GM23338 (cell line): ENCODE data around the gene CDK5RAP1. TPM values are rescaled to one million over a fixed set of nuclear protein-coding genes. Genes with fewer than 3 reads are reported as not detected.

ENCODE experiments used
- ATAC-seq: fragments of 200-7000 bp; cut with Tn5 transposase; 3 replicates; pipeline ENCODE4 v1.9.1; 2020
- DNase-seq: peaks from one replicate; pipeline ENCODE4 v3.0.0-alpha.2; 2015; ENCODE audit warnings: low spot score
- H2AFZ ChIP-seq: fragments of 200-600 bp; sonication (generic); 2 replicates; pipeline ENCODE4 v1.8.0; 2016; ENCODE audit warnings: antibody characterized with exemption, mild to moderate bottlenecking, moderate library complexity
- H3F3A ChIP-seq: fragments of 200-600 bp; sonication (generic); replicated peaks from 2 replicates; pipeline ENCODE4 v1.8.0; 2017; ENCODE audit warnings: antibody characterized with exemption, mixed run types, low read depth
- H3K27ac ChIP-seq: fragments of 200-600 bp; sonication (generic); 2 replicates; pipeline ENCODE4 v1.6.1; 2016; ENCODE audit warnings: low read depth
- H3K27me3 ChIP-seq: fragments of 200-600 bp; sonication (generic); 2 replicates; pipeline ENCODE4 v1.8.0; 2016; ENCODE audit warnings: mild to moderate bottlenecking, mixed run types, moderate library complexity; ENCODE audit not compliant: insufficient read depth
- H3K36me3 ChIP-seq: fragments of 200-600 bp; sonication (generic); 2 replicates; pipeline ENCODE4 v1.8.0; 2016; ENCODE audit warnings: mild to moderate bottlenecking; ENCODE audit not compliant: insufficient read depth
- H3K4me1 ChIP-seq: fragments of 200-600 bp; sonication (generic); 2 replicates; pipeline ENCODE4 v1.8.0; 2016; ENCODE audit warnings: mild to moderate bottlenecking, moderate library complexity; ENCODE audit not compliant: insufficient read depth
- H3K4me2 ChIP-seq: fragments of 200-600 bp; sonication (generic); 2 replicates; pipeline ENCODE4 v1.7.1; 2017; ENCODE audit warnings: mixed run types
- H3K4me3 ChIP-seq: fragments of 200-600 bp; sonication (generic); 2 replicates; pipeline ENCODE4 v1.6.1; 2016; ENCODE audit warnings: mixed run types
- H3K79me2 ChIP-seq: fragments of 200-600 bp; sonication (generic); replicated peaks from 2 replicates; pipeline ENCODE4 v1.8.0; 2017; ENCODE audit warnings: mild to moderate bottlenecking; ENCODE audit not compliant: insufficient read depth
- H3K9me2 ChIP-seq: fragments of 200-600 bp; sonication (generic); 2 replicates; pipeline ENCODE4 v1.8.0; 2017; ENCODE audit not compliant: insufficient read depth
- H4K20me1 ChIP-seq: fragments of 200-600 bp; sonication (generic); replicated peaks from 2 replicates; pipeline ENCODE4 v1.8.0; 2017; ENCODE audit warnings: mild to moderate bottlenecking; ENCODE audit not compliant: insufficient read depth
- H3K27ac Mint-ChIP-seq: 2 replicates; pipeline ENCODE4 v1.8.0; 2020; ENCODE audit warnings: inconsistent platforms, mild to moderate bottlenecking, moderate library complexity, mixed read lengths
- H3K27me3 Mint-ChIP-seq: 3 replicates; pipeline ENCODE4 v1.8.0; 2022; ENCODE audit warnings: low read depth, mild to moderate bottlenecking, moderate library complexity, mixed read lengths, inconsistent platforms; ENCODE audit not compliant: insufficient read depth, poor library complexity
- H3K36me3 Mint-ChIP-seq: 3 replicates; pipeline ENCODE4 v1.8.0; 2021; ENCODE audit warnings: low read depth, mild to moderate bottlenecking, inconsistent platforms, moderate library complexity, mixed read lengths
- H3K4me1 Mint-ChIP-seq: 3 replicates; pipeline ENCODE4 v1.8.0; 2020; ENCODE audit warnings: mild to moderate bottlenecking, inconsistent platforms, mixed read lengths
- H3K4me3 Mint-ChIP-seq: 3 replicates; pipeline ENCODE4 v1.8.0; 2021; ENCODE audit warnings: moderate library complexity, mild to moderate bottlenecking, inconsistent platforms, mixed read lengths
- H3K9me3 Mint-ChIP-seq: 3 replicates; pipeline ENCODE4 v1.8.0; 2020; ENCODE audit warnings: moderate library complexity, mild to moderate bottlenecking, inconsistent platforms, mixed read lengths
- CTCF ChIP-seq, 2 experiments: fragments of 200-600 bp in 1 of 2; sonication (generic) in 1 of 2; conservative IDR thresholded peaks; 2 replicates each; pipeline versions ENCODE4 v1.5.1 to v1.6.1; 2016 to 2017; ENCODE audit warnings: antibody characterized with exemption in 2 of 2, low read depth in 2 of 2, mild to moderate bottlenecking in 2 of 2, moderate library complexity in 1 of 2
- ETS1 ChIP-seq: IDR thresholded peaks from 2 replicates; pipeline ENCODE4 v1.6.1; 2016; ENCODE audit warnings: antibody characterized with exemption
- EZH2 ChIP-seq: fragments of 200-600 bp; sonication (generic); IDR thresholded peaks from one replicate; pipeline ENCODE4 v1.8.0; 2017; ENCODE audit warnings: antibody characterized with exemption, mild to moderate bottlenecking, low read depth; ENCODE audit not compliant: unreplicated experiment
- EZH2phosphoT487 ChIP-seq: fragments of 200-600 bp; sonication (generic); IDR thresholded peaks from one replicate; pipeline ENCODE4 v1.8.1; 2018; ENCODE audit warnings: antibody characterized with exemption; ENCODE audit not compliant: unreplicated experiment
- JUNB ChIP-seq: IDR thresholded peaks from one replicate; pipeline ENCODE4 v1.6.1; 2016; ENCODE audit warnings: antibody characterized with exemption; ENCODE audit not compliant: unreplicated experiment
- NANOG ChIP-seq: IDR thresholded peaks from 2 replicates; pipeline ENCODE4 v1.6.1; 2016; ENCODE audit warnings: antibody characterized with exemption, borderline replicate concordance
- REST ChIP-seq: IDR thresholded peaks from one replicate; pipeline ENCODE4 v1.6.1; 2018; ENCODE audit warnings: antibody characterized with exemption; ENCODE audit not compliant: unreplicated experiment
- STAT1 ChIP-seq: IDR thresholded peaks from one replicate; pipeline ENCODE4 v1.6.1; 2016; ENCODE audit warnings: antibody characterized with exemption; ENCODE audit not compliant: unreplicated experiment
- ZNF114 ChIP-seq: fragments of 250-450 bp; sonication (Bioruptor Pico); IDR thresholded peaks from 2 replicates; pipeline ENCODE4 v1.5.0; 2020; ENCODE audit warnings: mild to moderate bottlenecking, moderate library complexity
- ZNF331 ChIP-seq: fragments of 250-450 bp; sonication (Bioruptor Pico); IDR thresholded peaks from 2 replicates; pipeline ENCODE4 v1.5.0; 2020; ENCODE audit warnings: low read depth, mild to moderate bottlenecking, moderate library complexity
- ZNF462 ChIP-seq: fragments of 250-450 bp; sonication (Bioruptor Pico); IDR thresholded peaks from 2 replicates; pipeline ENCODE4 v1.5.0; 2020; ENCODE audit warnings: mild to moderate bottlenecking, moderate library complexity
- polyA plus RNA-seq: library from polyadenylated mRNA; unstranded; fragments of >200 nt; fragmentation: Nextera tagmentation; extraction: Ambion mirVana; gene quantifications from 2 replicates; pipeline ENCODE4 v1.2.1, GENCODE V29; 2016
- total RNA-seq: library from RNA; depleted of rRNA; stranded (reverse); fragments of >200 nt; shearing (Covaris generic); gene quantifications from 2 replicates; pipeline ENCODE4 v1.2.3, GENCODE V29; 2014

Gene CDK5RAP1
- total and polyA plus RNA-seq, 2 experiments from 2014 or later, result 33.8 to 38.1 TPM

- Histone ChIP-seq H3F3A (no peaks in the 10 kb centered on the region), H3K9me2 (no peaks in the 10 kb centered on the region), H3K79me2 (no peaks in the 10 kb centered on the region), H3K36me3 (no peaks in the 10 kb centered on the region), H3K4me3 (no peak overlapping the region), H2AFZ (no peak overlapping the region), H3K27me3 (no peaks in the 10 kb centered on the region), H4K20me1 (no peaks in the 10 kb centered on the region; the same call in 1 of the 2 replicates), H3K4me2 (no peak overlapping the region), H3K27ac (no peak overlapping the region), H3K4me1 (no peaks in the 10 kb centered on the region)
- Mint-ChIP-seq H3K4me3 (no peak overlapping the region), H3K9me3 (0 out of 3 replicates have a peak, but pooled peaks cover 2% of the 10 kb centered on the region), H3K27ac (no peak overlapping the region), H3K27me3 (peaks cover 7% of the 10 kb centered on the region), H3K4me1 (no peaks in the 10 kb centered on the region), H3K36me3 (no peaks in the 10 kb centered on the region)
- TF ChIP-seq JUNB, result no peak
- no peak for TF ChIP-seq NANOG
- no peak for TF ChIP-seq REST
- TF ChIP-seq EZH2, result no peak
- TF ChIP-seq CTCF (conservative IDR thresholded peaks at IDR 0.05; ENCODE audit: low read depth in 2 of 2), result no peak
- TF ChIP-seq ZNF462, result no peak
- TF ChIP-seq EZH2phosphoT487, result no peak
- TF ChIP-seq ZNF331 (CRISPR knock-in tag), result no peak
- TF ChIP-seq STAT1, result no peak
- TF ChIP-seq ETS1, result no peak
- TF ChIP-seq ZNF114 (CRISPR knock-in tag), result no peak
- no peak for DNase-seq
- no peak for ATAC-seq
These were observed 32.3 kb upstream of the CDK5RAP1 start for GRCh38 chr20:33433465-33434234.
